HG03354 (cell line): Measurements from ENCODE around the gene PHC3.
A peak's percentile ranks its signal among the peaks of the same experiment; 100 is the strongest.
"Not testable (repeated sequence)": the region's sequence is repeated elsewhere in the genome, so short reads cannot be mapped to it uniquely, and the experiment has no call there.

Experiments used
- ATAC-seq: cut with Tn5 transposase; IDR thresholded peaks from one replicate; pipeline ENCODE4 v1.9.1; 2021; ENCODE audit warnings: mild to moderate bottlenecking; ENCODE audit not compliant: unreplicated experiment, poor library complexity, severe bottlenecking

Gene PHC3

DNA sequence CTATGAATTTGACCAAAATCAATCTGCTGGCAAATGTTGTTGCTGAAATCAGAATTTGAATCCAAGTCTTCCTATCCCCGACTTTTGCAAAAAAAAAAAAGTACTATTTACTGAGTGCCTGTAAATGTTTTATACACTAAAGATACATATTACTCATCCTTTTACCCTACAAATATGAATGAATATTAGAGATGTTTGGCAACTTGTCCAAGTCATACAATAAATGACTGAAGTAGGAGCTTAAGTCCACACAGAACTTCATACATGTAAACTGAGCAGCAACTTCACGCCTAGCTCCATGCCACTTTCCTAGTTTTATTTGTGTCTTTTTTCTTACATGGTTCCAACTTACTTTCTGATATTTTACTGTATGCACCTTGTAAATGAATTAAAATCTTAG is 39.2 kb downstream of the PHC3 start:
- no peak for ATAC-seq

DNA sequence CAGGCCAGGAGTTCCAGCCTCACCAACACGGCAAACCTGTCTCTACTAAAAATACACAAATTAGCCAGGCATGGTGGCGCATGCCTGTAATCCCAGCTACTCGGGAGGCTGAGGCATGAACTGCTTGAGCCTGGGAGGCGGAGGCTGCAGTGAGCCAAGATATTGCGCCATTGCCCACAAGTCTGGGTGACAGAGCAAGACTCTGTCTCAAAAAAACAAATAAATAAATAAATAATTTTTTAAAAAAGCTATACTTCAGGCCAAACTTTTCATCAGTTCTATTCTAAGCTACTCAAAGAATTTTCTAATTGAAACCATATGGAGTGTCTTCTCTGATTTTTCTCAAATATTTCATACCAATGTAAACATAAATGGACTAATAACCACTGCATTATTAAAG is 43.5 kb downstream of the PHC3 start:
- ATAC-seq: no peak

DNA sequence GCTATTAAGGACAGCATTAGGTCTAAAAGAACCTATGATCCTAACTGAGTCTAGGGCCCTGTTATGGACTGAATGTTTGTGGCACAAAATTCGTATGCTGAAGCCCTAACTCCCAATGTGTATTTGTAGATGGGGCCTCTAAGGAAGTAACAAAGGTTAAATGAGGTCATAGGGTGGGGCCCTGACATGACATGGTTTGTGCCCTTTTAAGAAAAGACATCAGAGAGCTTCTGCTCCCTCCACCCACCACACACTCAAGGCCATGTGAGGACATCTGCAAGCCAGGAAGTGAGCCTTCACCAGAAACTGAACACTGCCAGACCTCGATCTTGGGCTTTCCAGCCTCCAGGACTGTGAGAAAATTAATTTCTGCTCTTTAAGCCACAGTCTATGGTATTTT is 49.2 kb downstream of the PHC3 start:
- no peak for ATAC-seq

GRCh38 chr3:170130532-170130931 is 51.0 kb downstream of the PHC3 start:
- no peak for ATAC-seq

GRCh38 chr3:170128977-170129431 is 52.5 kb downstream of the PHC3 start:
- peak; percentile 62 for ATAC-seq

DNA sequence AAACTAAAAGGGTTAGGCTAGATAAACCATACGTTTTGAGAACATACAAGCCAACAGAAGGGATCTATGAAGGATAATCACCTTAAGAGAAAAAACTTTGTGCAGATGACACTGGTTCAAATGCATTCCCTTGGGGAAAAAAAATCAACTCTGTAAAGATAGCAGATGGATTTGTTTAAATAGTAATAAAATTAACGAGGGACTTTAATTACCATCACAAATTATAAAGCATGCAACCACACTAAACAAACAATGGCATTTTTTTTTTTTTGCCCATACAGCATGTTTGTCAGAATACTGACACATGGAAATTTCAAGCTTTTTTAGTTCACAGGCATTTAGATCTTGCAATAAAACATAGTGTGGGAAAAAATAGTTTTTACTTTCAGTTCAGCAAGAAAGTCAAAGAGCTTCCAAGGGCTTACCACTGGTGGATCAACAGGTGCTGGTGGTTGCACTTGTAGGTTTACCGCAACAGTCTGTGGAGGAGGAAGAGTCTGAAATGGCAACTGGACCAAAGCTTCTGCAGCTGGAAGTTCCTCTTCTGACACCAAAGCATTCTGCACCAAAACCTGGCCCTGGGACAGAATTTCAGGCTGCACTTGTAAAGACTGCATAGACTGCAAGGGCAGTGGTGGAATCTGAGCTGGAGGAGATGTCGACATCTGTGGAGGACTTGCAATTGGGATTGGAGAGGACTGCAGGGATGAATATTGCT is 53.1 kb downstream of the PHC3 start:
- peak; percentile 88 for ATAC-seq

DNA sequence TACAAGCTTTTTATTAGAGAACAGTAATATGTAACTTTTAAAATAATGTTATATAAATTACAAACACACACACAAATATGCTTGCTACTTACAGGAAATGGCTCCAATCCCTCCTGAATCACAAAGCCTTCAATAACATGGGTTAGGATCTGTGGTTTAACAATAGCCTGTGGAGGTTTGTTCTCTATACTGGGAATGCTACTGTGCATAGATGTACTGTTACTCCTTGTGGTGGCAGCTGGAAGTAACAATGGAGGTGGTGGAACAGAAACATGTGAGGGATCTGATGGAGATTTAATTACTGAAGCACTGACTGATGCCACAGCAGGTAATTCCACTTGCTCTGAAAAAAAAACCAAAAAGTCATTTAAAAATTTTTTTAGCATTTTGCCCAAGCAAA is 64.4 kb downstream of the PHC3 start:
- ATAC-seq: no peak

DNA sequence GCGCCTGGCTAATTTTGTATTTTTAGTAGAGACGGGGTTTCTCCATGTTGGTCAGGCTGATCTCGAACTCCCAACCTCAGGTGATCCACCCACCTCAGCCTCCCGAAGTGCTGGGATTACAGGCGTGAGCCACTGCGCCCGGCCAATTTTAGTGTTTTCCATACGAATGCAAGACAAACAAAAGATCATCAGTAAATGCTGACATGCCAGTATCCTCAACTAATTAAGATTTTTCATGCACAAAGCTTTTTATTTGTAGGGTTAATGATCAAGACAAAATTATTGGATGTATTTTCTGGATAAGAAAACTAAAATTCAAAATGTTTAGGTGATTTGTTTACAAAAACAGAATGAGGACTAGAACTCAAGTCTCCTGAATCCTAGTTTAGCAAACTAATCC is 67.4 kb downstream of the PHC3 start:
- not testable (repeated sequence) for ATAC-seq

- no peak for ATAC-seq
Measured at GRCh38 chr3:170111147-170111771, 70.3 kb downstream of the PHC3 start.

- no peak for ATAC-seq
Measured at GRCh38 chr3:170109579-170110293, 71.8 kb downstream of the PHC3 start.

GRCh38 chr3:170108955-170109354 is 72.6 kb downstream of the PHC3 start:
- no peak for ATAC-seq

DNA sequence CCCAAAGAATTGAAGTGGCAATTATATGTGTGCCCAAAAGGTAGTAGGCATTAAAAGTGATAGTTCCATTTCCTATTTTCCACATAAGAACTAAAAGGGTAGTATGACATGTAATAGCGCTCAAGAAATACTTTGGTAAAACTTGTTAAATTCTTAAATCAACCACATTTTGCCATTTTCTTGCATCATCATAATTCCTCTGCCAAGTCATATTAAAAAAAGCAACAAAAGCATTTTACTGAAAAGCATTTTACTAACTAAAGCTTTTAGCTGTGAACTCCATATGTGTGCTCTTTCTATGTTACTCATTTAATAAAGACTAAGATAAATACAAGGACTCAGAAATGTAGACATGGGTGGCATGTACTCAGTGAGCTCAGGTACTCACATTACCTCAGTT is 73.6 kb downstream of the PHC3 start:
- ATAC-seq: no peak

DNA sequence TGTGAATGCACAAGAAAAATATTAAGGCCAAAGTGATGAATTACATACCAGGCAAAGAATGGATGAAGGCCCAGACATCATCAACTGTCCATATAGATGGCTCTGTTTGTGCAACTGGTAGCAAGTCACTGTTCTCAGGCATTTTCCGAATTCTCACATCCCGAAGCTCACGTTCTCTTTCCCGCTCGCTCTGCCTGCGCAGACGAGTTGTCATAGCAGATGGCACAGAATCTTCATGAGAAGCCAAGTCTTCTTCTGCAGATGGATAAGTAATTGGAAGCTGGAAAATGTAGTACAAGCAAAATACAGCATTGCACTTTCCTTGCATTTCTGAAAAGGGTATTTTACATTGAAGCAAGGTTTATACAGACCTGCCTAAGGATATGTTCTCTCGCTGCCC is 79.1 kb downstream of the PHC3 start:
- no peak for ATAC-seq

DNA sequence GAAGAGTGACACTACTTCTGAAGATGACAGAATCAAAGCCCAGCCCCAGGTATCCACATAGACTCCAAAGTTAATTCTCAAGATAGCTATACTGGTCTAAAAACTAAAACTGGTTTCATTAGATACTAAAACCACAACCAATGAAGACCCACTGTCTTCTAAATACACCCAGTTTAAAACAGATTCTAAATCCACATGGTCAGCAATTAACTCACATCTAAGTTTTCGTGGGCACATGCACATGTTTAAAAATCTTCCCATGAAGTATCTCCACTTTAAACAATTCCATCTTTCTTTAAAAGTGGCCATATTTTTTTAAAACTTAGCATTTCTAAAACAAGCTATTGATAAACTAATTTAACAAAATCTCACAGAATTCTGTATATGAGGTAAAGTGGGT is 80.6 kb downstream of the PHC3 start:
- ATAC-seq: no peak

- no peak for ATAC-seq
Measured at GRCh38 chr3:170098753-170099152, 82.8 kb downstream of the PHC3 start.

DNA sequence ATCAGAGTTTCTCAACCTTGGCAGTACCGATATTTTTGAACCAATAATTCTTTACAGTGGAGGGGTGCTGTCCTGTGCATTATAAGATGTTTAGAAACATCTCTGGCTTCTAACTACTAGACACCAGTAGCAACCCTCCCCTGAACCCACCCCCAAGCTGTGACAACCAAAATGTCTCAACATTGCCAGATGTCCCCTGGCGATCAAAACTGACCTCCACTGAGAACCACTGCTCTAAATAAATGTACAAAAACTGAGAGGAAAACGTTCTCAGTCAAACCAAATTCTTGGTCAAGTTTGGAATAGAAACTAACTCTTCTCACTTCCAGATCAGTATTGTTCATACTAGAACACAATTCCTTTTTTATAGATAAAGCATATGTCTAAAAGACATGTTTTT is 85.2 kb downstream of the PHC3 start:
- ATAC-seq: no peak

- ATAC-seq: no peak
Measured at GRCh38 chr3:170095771-170096170, 85.8 kb downstream of the PHC3 start.

DNA sequence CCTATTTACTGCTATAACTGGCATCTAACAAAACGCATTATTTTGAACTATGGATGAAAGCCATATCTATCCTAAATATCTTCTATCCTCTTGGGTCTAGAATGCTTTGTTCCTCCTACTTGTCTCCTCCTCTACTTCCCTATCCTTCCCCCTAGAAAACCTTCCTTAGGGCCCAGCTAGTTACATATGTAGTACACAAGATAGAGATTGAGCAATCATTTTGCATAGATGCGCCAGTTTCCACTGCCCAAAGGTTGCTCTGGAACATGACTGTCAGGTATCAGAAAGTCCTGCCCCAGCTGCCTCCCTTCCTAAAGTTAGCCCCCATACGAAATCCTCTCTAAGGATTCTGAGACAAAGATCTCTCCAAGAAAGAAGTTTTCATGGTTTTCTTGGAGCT is 88.6 kb downstream of the PHC3 start:
- ATAC-seq: no peak

DNA sequence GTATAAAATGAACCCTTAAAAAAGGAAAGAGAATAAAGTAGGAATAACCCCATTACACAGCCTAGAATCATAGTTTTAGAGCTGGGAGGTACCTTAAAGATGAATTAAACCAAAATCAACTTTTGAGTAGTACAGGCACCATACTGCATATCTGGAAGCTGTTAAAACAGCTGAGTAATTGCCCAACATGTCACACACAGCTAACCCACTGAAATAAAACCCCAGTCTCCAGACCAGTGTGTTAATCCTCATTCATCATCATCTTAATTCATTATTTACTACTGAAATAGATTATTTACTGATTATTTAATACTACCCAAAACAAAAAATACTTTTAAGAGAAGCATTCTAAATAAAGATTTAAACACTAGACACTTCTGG is 90.9 kb downstream of the PHC3 start:
- ATAC-seq: no peak

DNA sequence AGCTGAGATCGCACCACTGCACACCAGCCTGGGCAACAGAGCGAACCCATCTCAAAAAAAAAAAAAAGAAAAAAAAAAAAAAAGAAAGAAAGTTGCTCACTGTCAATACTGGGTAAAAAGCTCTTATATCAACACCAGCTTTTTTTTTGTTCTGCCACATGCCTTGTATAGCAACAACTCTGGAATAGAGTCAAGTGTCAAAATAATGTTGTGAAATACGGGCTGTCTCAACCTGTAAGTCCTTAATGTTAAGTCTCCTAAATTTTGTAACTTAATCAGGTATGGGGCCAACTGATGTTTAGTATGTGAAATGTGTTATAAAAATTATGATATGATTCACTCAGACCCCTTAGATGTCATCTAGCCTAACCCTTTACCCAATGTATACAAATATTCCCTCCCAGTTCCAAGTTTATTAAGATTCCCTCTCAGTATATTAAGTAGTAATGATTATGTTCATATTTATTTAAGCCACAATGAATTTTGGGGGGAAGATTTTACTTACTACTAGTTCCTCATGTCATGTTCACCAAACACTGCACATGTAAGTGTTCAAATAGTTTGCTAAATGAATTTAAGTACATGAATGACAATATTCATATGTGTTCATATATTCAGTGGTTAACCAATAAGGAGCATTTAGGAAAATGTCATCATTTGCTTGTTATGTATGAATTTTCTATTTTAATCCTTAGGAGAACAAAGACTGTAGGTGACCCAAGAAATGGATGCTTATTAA is 91.5 kb downstream of the PHC3 start:
- ATAC-seq: no peak
